HepG2 (cell line): Measurements from ENCODE around the gene MTCL1. TPM values are rescaled to one million over a fixed set of nuclear protein-coding genes. Genes with fewer than 3 reads are reported as not detected.

Experiments used
- AKAP8 ChIP-seq: sonication (generic); formaldehyde crosslinking; IDR thresholded peaks from 2 replicates; pipeline ENCODE4 v1.5.1; 2020; ENCODE audit warnings: mild to moderate bottlenecking, missing genetic modification reagents
- DRAP1 ChIP-seq: IDR thresholded peaks from 2 replicates; pipeline ENCODE4 v1.6.1; 2016; ENCODE audit warnings: missing genetic modification reagents, missing compliant biosample characterization
- ETS1 ChIP-seq: sonication (generic); formaldehyde crosslinking; IDR thresholded peaks from 2 replicates; pipeline ENCODE4 v1.4.0; 2020; ENCODE audit warnings: missing genetic modification reagents
- FOXC1 ChIP-seq: sonication (generic); formaldehyde crosslinking; IDR thresholded peaks from 2 replicates; pipeline ENCODE4 v1.8.0; 2022; ENCODE audit warnings: mild to moderate bottlenecking, missing genetic modification reagents, borderline replicate concordance
- FOXO4 ChIP-seq: sonication (generic); formaldehyde crosslinking; conservative IDR thresholded peaks from 2 replicates; pipeline ENCODE4 v1.8.1; 2023; ENCODE audit warnings: missing genetic modification reagents
- HHEX ChIP-seq: IDR thresholded peaks from 2 replicates; pipeline ENCODE4 v1.6.1; 2016; ENCODE audit warnings: control low read depth
- KDM3A ChIP-seq: IDR thresholded peaks from 2 replicates; pipeline ENCODE4 v1.6.1; 2018; ENCODE audit warnings: low read depth, missing compliant biosample characterization
- KLF15 ChIP-seq: sonication (generic); formaldehyde crosslinking; IDR thresholded peaks from 2 replicates; pipeline ENCODE4 v1.8.1; 2023; ENCODE audit warnings: borderline replicate concordance, mild to moderate bottlenecking, inconsistent platforms, missing genetic modification reagents, mixed read lengths
- MXI1 ChIP-seq: IDR thresholded peaks from 3 replicates; pipeline ENCODE4 v1.6.1; 2012; ENCODE audit warnings: low read depth, low read length, inconsistent platforms, borderline replicate concordance
- NCOA1 ChIP-seq: sonication (generic); formaldehyde crosslinking; IDR thresholded peaks from 2 replicates; pipeline ENCODE4 v1.9.0; 2021; ENCODE audit warnings: missing genetic modification reagents
- NFE2L2 ChIP-seq: fragments of 150-350 bp; IDR thresholded peaks from 2 replicates; pipeline ENCODE4 v1.6.1; 2014; ENCODE audit warnings: low read length
- PRPF4 ChIP-seq: fragments of 200-400 bp; formaldehyde crosslinking; IDR thresholded peaks from 2 replicates; pipeline ENCODE4 v1.6.1; 2016; ENCODE audit warnings: low read length, low read depth; ENCODE audit not compliant: poor library complexity, severe bottlenecking
- RXRA ChIP-seq: sonication (generic); formaldehyde crosslinking; IDR thresholded peaks from 2 replicates; pipeline ENCODE4 v1.5.1; 2020; ENCODE audit warnings: missing genetic modification reagents
- SIX1 ChIP-seq: sonication (generic); formaldehyde crosslinking; IDR thresholded peaks from 2 replicates; pipeline ENCODE4 v1.4.0; 2020; ENCODE audit warnings: missing genetic modification reagents, borderline replicate concordance
- SNAPC5 ChIP-seq: sonication (generic); formaldehyde crosslinking; IDR thresholded peaks from 2 replicates; pipeline ENCODE4 v1.8.1; 2023; ENCODE audit warnings: mild to moderate bottlenecking, missing genetic modification reagents, borderline replicate concordance
- TARDBP ChIP-seq: sonication (generic); formaldehyde crosslinking; IDR thresholded peaks from 2 replicates; pipeline ENCODE4 v1.8.0; 2022; ENCODE audit warnings: mild to moderate bottlenecking, missing genetic modification reagents
- TSC22D2 ChIP-seq: sonication (generic); formaldehyde crosslinking; IDR thresholded peaks from 2 replicates; pipeline ENCODE4 v1.5.1; 2020; ENCODE audit warnings: missing genetic modification reagents, mild to moderate bottlenecking, borderline replicate concordance
- XRCC5 ChIP-seq: fragments of 200-400 bp; formaldehyde crosslinking; optimal IDR thresholded peaks from 2 replicates; pipeline ENCODE3; 2017; ENCODE audit warnings: mild to moderate bottlenecking, low read length
- ZFYVE20 ChIP-seq: sonication (generic); formaldehyde crosslinking; IDR thresholded peaks from 2 replicates; pipeline ENCODE4 v1.8.0; 2023; ENCODE audit warnings: low read depth, mild to moderate bottlenecking, moderate library complexity, missing genetic modification reagents, borderline replicate concordance
- ZIK1 ChIP-seq: sonication (generic); formaldehyde crosslinking; IDR thresholded peaks from 2 replicates; pipeline ENCODE4 v1.5.0; 2020; ENCODE audit warnings: mild to moderate bottlenecking, low read depth, missing genetic modification reagents, borderline replicate concordance
- ZNF101 ChIP-seq: sonication (generic); formaldehyde crosslinking; IDR thresholded peaks from 2 replicates; pipeline ENCODE4 v1.4.0; 2020; ENCODE audit warnings: mild to moderate bottlenecking, low read depth, missing genetic modification reagents, borderline replicate concordance
- ZNF160 ChIP-seq: sonication (generic); formaldehyde crosslinking; IDR thresholded peaks from 2 replicates; pipeline ENCODE4 v1.8.0; 2022; ENCODE audit warnings: mild to moderate bottlenecking, inconsistent platforms, missing genetic modification reagents
- ZNF337 ChIP-seq: sonication (generic); formaldehyde crosslinking; IDR thresholded peaks from 2 replicates; pipeline ENCODE4 v1.5.1; 2020; ENCODE audit warnings: missing genetic modification reagents, low read depth, mild to moderate bottlenecking, borderline replicate concordance
- ZNF724P ChIP-seq: sonication (generic); formaldehyde crosslinking; IDR thresholded peaks from 2 replicates; pipeline ENCODE4 v1.8.0; 2022; ENCODE audit warnings: missing genetic modification reagents, borderline replicate concordance
- ZNF781 ChIP-seq: sonication (generic); formaldehyde crosslinking; IDR thresholded peaks from 2 replicates; pipeline ENCODE4 v1.5.1; 2020; ENCODE audit warnings: borderline replicate concordance, mild to moderate bottlenecking, missing genetic modification reagents; ENCODE audit errors: not compliant biosample characterization
- ZNF850 ChIP-seq: sonication (generic); formaldehyde crosslinking; conservative IDR thresholded peaks from 2 replicates; pipeline ENCODE4 v1.9.0; 2021; ENCODE audit warnings: mild to moderate bottlenecking, missing genetic modification reagents
- polyA plus RNA-seq, 8 experiments: library from polyadenylated mRNA; depleted of rRNA in 3 of 8; stranded (reverse) in 7 of 8; unstranded in 1 of 8; fragments of >200 nt; fragmentation: Illumina TruSeq in 4 of 8; extraction: Trizol in 4 of 8; gene quantifications; 2 replicates each; pipeline versions ENCODE4 v1.2.1 to v1.2.3, GENCODE V29; 2011 to 2016; ENCODE audit warnings: low read depth in 4 of 8, missing spikeins in 1 of 8, mixed read lengths in 1 of 8; ENCODE audit not compliant: insufficient read depth in 1 of 8
- total RNA-seq, 5 experiments: library from RNA; depleted of rRNA; stranded (reverse); fragments of >200 nt; fragmentation: Illumina TruSeq; extraction: Trizol; gene quantifications; 2 replicates each; pipeline ENCODE4 v1.2.3, GENCODE V29; 2016; ENCODE audit warnings: low read depth in 1 of 5
- TF ChIP-seq, protein P1 (sequence below): sonication (generic); formaldehyde crosslinking; IDR thresholded peaks from 2 replicates; pipeline ENCODE4 v1.5.0; 2020; ENCODE audit warnings: missing genetic modification reagents, mild to moderate bottlenecking, borderline replicate concordance

MTCL1 gene
- total and polyA plus RNA-seq, 2 of the 13 experiments (the other 11 are each of a cell fraction or from before 2014, with no cell fraction given): 3.1 to 3.2 TPM

- TF ChIP-seq ZNF337 (CRISPR knock-in tag) (no peak), HHEX (no peak), KDM3A (CRISPR knock-in tag) (no peak), AKAP8 (no peak), ZNF781 (CRISPR knock-in tag) (no peak), ETS1 (CRISPR knock-in tag) (no peak), XRCC5 (peak; percentile 21), SNAPC5 (CRISPR knock-in tag) (no peak), ZNF101 (CRISPR knock-in tag) (no peak), ZFYVE20 (CRISPR knock-in tag) (no peak), ZNF160 (CRISPR knock-in tag) (no peak), KLF15 (CRISPR knock-in tag) (no peak), FOXO4 (CRISPR knock-in tag) (no peak), NCOA1 (CRISPR knock-in tag) (no peak), NFE2L2 (no peak), SIX1 (CRISPR knock-in tag) (no peak), ZNF850 (CRISPR knock-in tag) (no peak), FOXC1 (CRISPR knock-in tag) (peak; percentile 26; the same call in 1 of the 2 replicates), RXRA (CRISPR knock-in tag) (no peak), TARDBP (CRISPR knock-in tag) (no peak), DRAP1 (CRISPR knock-in tag) (no peak), PRPF4 (no peak), ZNF724P (no peak), ZIK1 (CRISPR knock-in tag) (no peak), TSC22D2 (CRISPR knock-in tag) (no peak), MXI1 (no peak)
- TF ChIP-seq, protein P1, sequence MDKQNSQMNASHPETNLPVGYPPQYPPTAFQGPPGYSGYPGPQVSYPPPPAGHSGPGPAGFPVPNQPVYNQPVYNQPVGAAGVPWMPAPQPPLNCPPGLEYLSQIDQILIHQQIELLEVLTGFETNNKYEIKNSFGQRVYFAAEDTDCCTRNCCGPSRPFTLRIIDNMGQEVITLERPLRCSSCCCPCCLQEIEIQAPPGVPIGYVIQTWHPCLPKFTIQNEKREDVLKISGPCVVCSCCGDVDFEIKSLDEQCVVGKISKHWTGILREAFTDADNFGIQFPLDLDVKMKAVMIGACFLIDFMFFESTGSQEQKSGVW (CRISPR knock-in tag): no peak
These were observed 757 bp upstream of the MTCL1 start (continued) for GRCh38 chr18:8704361-8705237.
